GM04503 (cell line): Measurements from ENCODE around the gene CUX1.
"Not testable (repeated sequence)": the region's sequence is repeated elsewhere in the genome, so short reads cannot be mapped to it uniquely, and the experiment has no call there.

Experiments
- DNase-seq: peaks from one replicate; pipeline ENCODE4 v3.0.0-alpha.2; 2012; ENCODE audit warnings: low read depth

The CUX1 gene

DNA sequence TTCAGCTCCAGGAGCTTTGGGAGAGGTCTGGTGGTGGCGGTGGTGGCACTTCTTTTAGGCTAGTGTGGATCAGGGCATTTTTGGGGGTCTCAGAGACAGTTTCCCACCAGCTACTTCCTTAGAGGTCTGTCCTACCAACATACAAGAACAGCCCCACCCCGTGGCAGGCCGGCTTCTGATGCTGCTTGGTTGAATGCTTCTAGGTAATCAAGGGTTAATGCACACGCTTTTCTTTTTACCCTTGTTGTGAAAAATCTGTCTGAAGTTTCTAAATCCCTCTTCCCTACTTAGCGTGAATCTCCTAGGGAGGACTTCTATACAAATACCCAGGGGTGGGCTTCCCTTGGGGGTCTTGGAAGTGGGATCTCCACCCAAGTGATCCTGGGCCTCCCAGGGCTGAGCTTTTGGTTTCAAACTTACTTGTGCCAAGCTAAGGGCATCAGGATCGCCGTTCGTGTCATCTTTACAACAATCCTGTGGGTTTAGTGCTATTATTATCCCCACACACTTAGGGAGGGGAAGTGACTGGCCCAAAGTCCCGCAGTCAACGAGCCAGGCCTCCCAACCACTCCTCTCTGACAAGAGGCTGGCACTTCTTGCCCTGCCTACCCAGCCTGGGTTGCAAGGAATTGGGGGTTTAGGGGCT, 471.0 kb downstream of the CUX1 start:
- DNase-seq: no peak

DNA sequence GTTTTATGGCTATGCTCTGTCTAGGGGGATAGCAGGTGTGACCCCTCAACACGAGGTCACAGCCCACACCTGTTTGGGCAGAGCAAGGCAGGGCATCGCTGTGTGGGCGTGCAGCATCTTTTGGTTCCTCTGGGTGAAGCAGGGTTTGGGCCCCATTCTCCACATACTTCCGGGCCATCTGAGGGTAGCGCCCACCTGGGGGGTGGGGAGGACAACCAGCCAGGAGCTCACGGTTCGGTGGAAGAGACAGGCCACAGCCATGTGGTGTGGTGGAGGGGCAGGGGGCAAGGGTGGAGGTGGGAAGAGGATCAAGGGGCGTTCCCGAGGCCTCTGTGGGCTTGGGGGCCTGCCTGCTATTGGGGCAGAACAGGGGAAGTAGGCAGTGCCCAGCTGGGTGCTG, 471.6 kb downstream of the CUX1 start:
- DNase-seq: no peak

DNA sequence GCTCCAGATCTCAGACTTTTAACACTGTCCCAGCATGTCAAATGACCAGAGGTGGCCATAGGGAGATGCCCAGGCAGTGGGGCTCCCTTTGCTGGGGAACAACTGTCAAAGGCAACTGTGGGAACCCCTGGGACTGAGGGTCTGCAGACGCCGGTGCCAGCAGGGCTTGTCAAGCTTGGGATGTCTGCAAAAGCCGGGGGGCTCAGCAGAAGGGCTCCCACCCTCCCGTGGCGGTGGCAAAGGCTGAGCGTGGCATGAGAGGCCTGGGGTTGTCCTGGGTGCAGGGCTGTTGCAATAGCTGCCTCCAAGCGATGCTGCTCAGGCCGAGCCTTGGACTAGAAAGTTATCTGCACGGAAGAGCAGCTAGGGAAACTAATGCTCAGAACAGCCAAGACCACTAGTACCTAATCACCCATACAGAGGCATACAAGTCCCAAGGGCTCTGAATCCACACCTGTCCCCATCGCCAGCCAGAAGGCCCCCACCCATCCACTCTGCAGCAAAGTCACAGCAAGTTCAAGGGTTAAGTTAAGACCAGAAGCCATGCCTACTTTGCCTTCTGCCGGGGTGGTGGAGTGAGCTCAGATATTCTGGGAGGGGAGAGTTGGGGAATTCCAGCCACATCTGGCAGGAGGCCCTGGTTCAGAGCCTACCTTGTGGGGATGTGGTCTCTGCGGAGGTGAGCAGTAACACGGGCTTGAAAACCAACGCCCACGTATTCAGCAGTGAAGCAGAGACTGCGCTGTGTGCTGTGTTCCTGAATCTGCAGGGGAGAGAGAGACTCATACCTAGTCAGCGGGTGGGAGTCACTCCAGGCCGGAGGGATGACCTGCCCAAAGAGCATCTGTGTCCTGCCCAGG, 473.9 kb downstream of the CUX1 start:
- no peak for DNase-seq

DNA sequence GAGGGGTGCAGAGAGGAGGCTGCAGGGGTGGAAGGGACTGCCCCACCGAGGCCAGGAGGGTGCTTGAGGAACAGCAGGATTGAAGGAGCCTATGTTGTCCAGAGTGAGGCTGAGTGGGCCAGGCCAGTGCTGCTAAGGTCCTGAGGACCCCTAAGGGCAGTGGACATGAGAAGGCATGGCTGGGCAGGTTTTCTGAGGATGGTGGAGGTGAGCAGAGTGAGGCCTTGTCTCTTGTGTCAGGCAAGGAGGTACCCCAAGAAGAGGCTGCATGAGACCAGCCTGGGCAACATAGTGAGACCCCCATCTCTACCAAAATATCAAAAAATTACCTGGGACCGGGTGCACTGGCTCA, 474.5 kb downstream of the CUX1 start:
- no peak for DNase-seq

DNA sequence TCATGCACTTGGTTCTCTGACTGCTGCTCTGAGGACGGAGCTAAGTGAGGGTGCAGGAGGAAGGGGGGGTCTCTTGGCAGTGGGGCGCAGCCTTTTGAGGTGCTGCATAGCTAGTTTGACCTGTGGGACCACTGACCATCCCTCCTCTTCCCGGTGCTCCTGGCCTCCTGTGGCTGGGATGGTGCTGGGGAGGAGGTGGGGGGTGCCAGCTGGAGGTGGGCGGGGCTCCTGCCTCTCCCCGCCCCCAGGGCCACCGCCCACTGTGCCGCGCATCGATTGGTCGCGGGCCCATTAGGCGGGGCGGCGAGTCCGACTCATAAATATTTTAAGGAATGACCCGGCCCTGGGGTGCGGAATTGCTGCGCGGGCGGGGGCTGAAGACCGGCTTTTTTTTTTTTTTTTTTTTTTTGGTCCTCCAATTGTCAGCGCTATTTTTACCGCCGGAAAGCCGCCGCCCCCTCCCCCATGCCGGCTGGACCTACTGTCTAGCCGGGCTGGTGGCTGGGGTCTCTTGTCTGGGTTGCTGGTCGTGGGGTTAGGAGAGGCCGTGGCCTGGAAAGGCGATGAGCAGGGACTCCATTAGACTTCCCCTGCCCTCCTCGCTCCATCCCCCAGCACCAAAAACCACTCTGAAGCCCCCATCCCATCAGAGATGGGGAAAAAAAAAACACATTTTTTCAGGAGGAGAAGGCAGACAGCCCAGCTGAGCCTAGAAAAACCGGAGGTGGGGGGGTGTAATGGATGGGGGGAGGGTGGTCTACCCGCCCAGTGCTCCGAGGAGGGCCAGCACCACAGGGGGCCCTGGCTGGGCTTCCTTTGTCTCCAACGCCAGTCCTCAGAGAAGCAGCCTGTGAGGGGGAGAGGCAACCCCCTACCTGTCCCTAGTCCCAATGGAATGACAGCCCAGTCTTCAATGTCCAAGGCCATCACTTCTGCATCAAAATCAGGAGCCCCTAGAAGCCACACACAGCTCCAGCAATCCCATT, 475.7 kb downstream of the CUX1 start:
- no peak for DNase-seq

DNA sequence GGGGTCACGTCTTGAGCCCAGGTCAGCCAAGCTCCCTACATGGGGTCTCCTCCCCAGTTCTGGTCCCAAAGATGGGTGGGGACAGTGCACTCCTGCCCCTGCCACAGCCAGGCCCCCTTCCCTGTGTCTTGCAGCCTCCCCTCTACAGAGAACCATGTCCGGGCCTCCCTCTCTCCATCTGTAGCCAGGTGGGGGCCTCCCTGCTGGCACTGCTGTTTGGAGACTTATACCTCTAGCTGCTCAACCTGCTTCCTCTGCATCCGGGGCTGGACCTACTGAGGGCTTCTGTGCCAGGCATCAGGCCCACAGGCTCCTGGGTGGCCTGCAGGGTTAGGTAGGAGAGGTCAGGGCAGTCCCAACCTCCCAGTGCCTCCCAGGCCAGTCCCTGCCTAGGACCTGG, 477.2 kb downstream of the CUX1 start:
- no peak for DNase-seq

DNA sequence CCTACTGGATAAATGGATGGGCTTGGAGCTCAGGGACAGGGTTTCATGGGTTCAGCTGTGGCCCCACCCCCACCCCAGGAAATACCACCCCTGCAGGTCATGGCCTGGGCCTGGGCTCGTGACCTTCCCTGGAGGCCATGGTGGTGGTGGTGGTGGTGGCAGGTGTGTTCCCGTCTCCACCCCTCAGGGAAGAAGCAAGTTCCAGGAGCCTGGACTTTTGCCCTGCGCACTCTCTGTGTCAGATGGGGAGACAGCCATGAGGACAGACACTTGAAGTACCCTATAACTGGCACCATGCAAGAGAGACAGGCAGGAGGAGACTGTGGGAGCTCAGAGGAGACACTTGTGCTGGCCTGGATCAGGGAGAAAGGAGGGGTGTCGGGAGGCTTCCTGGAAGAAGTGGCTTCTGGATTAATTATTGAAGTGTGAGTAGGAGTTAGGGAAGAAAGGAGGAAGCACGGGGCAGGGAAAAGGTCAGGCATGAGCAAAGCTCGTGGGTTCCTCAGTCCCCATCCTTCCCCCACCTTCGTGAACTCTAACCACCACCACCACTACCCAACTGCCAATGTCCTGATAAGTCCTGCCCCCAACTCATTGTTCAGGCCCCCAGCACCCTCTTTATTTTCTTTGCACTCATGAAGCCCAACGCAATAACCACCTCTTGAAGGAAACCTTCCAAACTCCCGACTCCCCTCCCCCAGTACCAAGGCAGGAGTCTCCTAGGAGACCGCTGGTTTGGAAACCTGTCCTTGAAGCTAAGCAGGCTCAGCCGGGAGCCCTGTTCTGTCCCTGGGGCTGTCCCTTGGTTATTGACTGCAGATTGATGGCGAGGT, 478.1 kb downstream of the CUX1 start:
- no peak for DNase-seq

DNA sequence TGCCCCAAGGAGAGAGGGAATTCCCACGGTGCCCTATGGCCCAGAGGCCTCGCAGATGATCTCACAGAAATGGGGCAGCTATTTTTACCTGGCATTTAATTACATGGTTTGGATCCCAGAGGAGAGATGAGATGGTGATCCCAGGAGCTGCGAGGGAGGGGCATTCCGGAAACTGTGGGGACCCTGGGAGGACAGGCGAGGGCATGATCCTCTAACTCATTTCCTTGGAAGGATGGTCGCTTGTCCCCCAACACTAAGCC, 478.7 kb downstream of the CUX1 start:
- DNase-seq: no peak

DNA sequence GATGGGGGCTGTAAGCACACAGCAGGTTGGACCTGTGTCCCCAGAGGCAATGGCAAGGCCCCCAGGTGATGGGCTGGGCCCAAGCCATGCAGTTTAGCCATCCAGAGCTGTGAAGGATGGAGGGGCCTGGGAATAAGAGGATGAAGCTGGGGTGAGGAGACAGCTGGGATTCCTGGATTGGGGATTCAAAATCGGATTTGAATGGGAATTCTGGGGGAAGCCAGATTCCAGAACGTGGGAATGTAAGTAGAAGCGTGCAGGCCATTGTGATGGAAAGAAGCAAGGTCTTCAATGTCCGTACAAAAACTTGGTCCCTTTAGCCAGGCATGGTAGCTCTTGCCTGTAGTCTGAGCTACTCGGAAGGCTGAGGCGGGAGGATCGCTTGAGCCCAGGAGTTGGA, 479.1 kb downstream of the CUX1 start:
- DNase-seq: no peak

DNA sequence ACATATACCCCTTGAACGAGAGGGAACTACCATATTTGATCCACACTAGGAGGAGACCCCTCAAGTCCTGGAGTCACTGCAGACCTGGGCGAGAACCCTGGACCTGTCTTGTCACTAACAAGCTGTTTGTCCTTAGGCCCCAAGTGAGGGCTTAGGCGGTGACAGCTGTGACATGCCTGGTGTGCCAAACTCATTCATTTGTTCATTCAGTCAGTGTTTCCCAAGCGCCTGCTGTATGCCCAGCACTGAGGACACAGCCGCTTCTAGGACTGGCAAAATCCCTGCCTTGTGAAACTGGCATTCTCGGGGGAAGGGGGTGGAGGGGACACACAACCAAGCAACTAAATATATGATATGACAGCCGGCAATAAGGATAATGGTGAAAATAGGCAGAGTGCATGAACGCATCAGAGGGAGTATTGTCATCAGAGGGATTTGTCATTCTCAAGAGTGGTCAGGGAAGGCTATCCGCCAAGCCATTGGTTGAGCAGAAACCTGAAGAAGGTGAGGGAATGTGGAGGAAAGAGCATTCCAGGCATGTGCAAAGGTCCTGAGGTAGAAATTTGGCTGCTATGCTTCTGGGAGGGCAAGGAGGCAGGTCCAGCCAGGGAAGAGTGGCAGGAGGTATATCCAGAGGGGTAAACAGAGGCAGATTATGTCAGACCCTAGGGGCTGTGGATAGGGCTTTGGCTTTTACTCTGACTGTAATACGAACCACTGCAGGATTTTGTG, 480.2 kb downstream of the CUX1 start:
- DNase-seq: no peak

DNA sequence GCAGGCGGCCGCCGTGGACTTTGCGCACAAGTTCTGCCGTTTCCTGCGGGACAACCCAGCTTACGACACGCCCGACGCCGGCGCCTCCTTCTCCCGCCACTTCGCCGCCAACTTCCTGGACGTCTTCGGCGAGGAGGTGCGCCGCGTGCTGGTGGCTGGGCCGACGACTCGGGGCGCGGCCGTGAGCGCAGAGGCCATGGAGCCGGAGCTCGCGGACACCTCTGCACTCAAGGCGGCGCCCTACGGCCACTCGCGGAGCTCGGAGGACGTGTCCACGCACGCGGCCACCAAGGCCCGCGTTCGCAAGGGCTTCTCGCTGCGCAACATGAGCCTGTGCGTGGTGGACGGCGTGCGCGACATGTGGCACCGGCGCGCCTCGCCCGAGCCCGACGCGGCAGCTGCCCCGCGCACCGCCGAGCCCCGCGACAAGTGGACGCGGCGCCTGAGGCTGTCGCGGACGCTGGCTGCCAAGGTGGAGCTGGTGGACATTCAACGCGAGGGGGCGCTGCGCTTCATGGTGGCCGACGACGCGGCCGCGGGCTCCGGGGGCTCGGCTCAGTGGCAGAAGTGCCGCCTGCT, 483.3 kb downstream of the CUX1 start:
- DNase-seq: no peak

DNA sequence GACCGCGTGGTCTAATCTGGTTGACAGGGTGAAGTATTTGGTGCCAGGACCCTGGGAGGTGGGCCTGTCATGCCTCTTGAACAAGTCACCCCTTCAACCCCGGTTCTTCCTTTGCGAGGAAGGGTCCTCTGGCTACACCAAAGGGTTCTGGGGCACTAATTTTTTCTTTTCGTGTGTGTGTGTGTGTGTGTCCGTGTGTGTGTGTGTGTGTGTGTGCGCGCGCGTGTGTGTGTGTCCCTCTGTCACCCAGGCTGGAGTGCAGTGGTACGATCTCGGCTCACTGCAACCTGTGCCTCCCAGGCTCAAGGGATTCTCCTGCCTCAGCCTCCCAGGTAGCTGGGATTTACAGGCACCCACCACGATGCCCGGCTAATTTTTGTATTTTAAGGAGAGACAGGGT, 483.9 kb downstream of the CUX1 start:
- not testable (repeated sequence) for DNase-seq

DNA sequence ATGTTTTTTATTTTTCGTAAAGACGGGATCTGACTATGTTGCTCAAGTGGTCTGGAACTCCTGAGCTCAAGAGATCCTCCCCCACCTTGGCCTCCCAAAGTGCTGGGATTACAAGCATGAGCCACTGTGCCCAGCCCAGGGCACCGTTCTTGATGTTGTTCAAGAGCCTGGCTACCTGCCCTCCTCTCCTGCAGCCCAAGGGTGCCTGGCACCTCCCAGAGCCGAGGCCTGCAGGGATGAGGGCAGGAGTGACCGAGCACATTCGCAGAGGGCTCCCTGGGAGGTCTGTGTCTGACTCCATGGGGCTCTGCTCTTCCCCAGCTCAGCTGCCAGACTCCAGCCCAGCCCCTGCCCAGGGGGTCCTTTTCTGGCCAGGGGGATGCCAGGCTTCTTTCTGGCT, 484.6 kb downstream of the CUX1 start:
- DNase-seq: no peak

DNA sequence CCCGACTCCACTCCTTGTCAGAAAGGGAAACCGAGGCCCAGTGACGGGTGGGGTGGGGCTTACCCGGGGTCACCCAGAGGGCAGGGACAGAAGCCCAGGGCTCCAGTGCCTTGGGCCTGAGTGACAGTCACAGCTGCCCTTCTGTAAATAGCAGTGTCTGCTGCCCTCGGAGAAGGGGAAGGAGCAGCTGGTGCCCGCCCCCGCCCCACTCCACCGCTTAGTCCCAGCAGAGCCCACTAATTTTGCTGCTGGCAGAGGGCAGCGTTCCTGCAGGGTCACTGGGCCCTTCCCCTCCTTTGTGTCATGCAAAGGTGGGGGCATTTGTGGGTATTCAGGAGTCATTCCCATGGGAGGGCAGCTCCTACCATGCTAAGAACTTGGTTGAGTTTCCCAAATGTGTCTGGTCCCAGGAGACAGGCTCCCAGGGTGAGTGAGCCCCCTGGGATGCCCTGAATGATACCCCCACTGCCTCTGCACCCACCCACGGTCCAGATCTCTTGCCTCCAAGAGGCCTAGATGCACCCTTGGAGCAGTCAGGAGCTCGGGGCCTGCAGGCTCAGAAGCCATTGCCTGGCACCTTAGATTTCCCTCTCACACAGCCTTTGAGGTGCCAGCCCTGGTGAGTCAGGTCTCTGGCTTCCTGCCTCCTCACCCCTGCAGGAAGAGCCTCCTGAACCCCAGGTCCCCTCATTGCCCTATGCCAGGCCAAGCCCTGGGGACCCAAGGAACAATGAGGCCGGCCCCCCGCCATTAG, 486.4 kb downstream of the CUX1 start:
- DNase-seq: no peak

DNA sequence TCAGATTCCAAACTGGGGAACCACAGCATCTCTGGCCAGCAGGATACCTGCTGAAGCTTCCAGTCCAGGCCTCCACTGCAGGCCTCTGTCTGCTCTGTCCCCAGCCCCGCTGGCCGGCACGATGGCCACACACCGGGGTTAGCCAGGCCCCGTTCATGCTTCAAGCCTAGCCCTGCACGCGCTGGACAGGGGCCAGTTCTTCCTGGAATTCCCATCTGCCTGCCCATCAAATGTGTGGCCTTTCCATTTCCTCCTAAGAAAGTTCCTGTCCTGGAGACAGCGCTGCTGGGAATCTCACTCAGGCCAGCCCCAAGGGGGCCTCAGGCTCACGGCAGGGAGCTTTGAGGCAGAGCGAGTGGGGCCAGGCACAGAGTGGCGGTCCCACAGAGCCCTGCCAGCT, 487.2 kb downstream of the CUX1 start:
- DNase-seq: no peak

DNA sequence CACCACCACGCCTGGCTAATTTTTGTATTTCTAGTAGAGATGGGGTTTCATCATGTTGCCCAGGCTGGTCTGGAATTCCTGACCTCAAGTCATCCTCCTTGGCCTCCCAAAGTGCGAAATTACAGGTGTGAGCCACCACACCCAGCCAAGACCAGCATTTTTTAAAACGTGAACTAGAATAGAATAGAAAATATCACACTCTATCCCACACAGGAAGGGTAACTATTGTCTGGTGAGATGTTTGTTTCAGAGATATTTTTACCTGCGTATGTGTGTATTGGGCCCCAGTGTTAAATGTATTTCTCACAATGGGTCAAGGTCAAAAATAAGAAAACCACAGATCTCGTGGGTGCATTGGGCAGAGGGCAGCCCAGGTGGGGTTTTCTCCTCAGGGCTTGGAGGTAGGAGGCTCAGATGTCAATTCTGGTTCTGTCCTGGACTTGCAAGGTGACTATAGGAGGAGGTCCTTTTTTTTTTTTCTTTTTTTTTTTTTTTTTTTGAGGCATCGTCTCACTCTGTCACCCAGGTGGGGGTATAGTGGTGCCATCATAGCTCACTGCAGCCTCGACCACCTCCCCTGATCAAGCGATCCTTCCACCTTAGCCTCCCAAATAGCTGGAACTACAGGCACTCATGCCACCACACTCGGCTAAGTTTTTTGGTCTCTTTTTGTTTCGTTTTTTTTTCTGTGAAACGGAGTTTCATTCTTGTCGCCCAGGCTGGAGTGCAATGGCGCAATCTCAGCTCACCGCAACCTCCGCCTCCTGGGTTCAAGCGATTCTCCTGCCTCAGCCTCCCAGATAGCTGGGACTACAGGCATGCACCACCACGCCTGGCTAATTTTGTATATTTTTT, 488.2 kb downstream of the CUX1 start:
- DNase-seq: no peak

DNA sequence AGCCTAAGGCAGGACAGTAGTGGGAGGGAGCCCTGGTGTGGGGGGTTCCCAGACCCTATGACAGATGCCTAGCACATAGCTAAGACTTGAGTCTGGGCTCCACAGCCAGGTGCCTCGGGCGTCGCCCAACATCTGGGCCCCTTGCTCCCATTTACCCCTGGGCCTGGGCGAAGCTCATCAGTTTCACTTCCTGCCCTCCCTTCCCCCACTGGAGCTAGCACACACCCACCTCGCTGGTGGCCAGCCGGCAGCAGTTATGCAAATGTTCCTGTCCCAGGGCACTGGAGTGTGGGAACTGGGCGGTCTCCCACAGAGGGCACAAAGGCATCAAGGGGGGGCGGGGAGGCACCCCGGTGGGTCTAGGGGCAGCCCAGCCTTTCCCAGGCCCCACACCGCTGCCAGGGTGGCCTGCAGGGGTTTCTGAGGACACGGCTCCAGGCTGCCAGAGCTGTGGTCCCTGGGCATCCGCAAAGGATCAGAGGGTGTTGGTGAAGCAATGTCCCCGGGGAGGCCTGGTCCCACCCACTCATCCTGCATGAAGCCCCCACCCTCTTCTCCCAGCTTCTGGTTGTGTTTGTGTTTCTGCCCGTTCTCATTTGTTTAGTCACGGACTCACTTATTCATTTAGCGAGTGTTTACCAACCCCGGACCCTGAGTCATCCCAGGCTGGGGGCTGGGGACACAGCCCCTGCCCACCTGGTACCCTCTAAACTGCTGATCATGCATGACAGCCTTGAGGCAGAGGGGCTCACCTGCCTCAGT, 489.7 kb downstream of the CUX1 start:
- no peak for DNase-seq

DNA sequence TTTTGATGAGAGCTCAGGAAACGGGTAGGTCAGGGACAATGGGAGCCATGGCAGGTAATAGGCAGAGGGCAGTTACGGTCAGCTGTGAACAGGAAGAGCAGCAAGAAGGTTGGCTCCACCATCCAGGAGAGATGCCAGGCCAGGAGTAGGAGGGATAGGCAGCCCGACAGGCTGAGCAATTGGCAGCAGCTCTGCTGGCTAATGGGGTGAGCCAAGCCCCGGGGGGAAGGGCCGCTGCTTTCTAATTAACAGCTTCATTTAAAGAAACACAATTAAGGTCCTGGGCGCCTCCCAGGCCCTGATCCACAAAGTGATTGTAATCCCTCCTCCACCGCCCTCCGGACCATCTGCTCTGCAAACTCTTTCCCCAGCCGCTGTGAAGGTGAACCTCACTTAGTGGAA, 493.0 kb downstream of the CUX1 start:
- DNase-seq: no peak

DNA sequence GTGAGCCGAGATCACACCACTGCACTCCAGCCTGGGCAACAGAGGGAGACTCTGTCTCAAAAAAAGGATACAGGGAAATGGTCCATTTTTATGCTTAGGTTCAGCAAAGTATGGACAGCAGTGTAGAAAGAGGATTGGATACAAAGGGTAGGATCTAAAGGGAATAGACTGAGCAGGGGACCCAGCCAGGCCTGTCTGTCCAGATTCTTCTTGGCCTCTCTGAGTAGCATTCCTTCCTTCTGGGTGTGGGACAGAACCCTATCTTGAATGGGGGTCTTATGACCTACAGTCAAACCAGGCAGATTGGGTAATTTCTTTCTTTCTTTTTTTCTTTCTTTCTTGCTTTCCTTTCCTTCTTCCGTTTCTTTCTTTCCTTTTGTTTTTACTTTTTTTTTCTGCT, 494.9 kb downstream of the CUX1 start:
- no peak for DNase-seq
